HFF-Myc (cell line): Measurements from ENCODE around the gene OTOP2.
"Not testable (repeated sequence)": the region's sequence is repeated elsewhere in the genome, so short reads cannot be mapped to it uniquely, and the experiment has no call there.

Experiments used
- DNase-seq: peaks from one replicate; pipeline ENCODE4 v3.0.0-alpha.2; 2011; ENCODE audit warnings: low read depth; ENCODE audit errors: extremely low read depth
- H3K4me3 ChIP-seq: replicated peaks from 2 replicates; pipeline ENCODE4 v1.5.1; 2011; ENCODE audit warnings: low read depth, mild to moderate bottlenecking, control low read depth, low read length
- CTCF ChIP-seq: IDR thresholded peaks from 2 replicates; pipeline ENCODE4 v1.5.1; 2012; ENCODE audit warnings: mild to moderate bottlenecking, low read depth, low read length, control low read depth; ENCODE audit errors: missing control alignments

OTOP2 gene

GRCh38 chr17:74901353-74902135 is 22.5 kb upstream of the OTOP2 start:
- DNase-seq: no peak
- no peak for TF ChIP-seq CTCF
- no peak overlapping the region for H3K4me3 ChIP-seq

- no peak for DNase-seq
- no peak for TF ChIP-seq CTCF
- H3K4me3 ChIP-seq: no peak overlapping the region
These were observed 21.0 kb upstream of the OTOP2 start for GRCh38 chr17:74903034-74903433.

- TF ChIP-seq CTCF: no peak
- no peak for DNase-seq
- no peak overlapping the region for H3K4me3 ChIP-seq
These were observed 20.4 kb upstream of the OTOP2 start for GRCh38 chr17:74903671-74904070.

- DNase-seq: no peak
- no peak overlapping the region for H3K4me3 ChIP-seq
- TF ChIP-seq CTCF: no peak
These were observed 19.2 kb upstream of the OTOP2 start for GRCh38 chr17:74904687-74905409.

- DNase-seq, H3K4me3 ChIP-seq: not testable (repeated sequence)
These were observed 17.8 kb upstream of the OTOP2 start for GRCh38 chr17:74906214-74906793.

- no peak overlapping the region for H3K4me3 ChIP-seq
- no peak for TF ChIP-seq CTCF
- no peak for DNase-seq
These were observed 17.1 kb upstream of the OTOP2 start for GRCh38 chr17:74907012-74907411.

- not testable (repeated sequence) for H3K4me3 ChIP-seq, DNase-seq
These were observed 15.0 kb upstream of the OTOP2 start for GRCh38 chr17:74909097-74909496.

GRCh38 chr17:74911423-74911822 is 12.7 kb upstream of the OTOP2 start:
- DNase-seq: not testable (repeated sequence)

More at GRCh38 chr17:74911423-74911822, 12.7 kb upstream of the OTOP2 start:
- not testable (repeated sequence) for H3K4me3 ChIP-seq
